HepG2 (cell line): ENCODE measurements around the gene EMC9. TPM values are rescaled to one million over a fixed set of nuclear protein-coding genes. Genes with fewer than 3 reads are reported as not detected.

Experiments
- AGO2 ChIP-seq: fragments of 200-400 bp; formaldehyde crosslinking; optimal IDR thresholded peaks from 2 replicates; pipeline ENCODE3; 2017; ENCODE audit warnings: mild to moderate bottlenecking, low read depth, low read length, moderate library complexity
- FOXA1 ChIP-seq, 2 experiments: fragments of 450-650 bp in 1 of 2; sonication (generic) in 1 of 2; formaldehyde crosslinking in 1 of 2; IDR thresholded peaks; 2 replicates each; pipeline versions ENCODE4 v1.4.0 to v1.6.1; 2016 to 2020; ENCODE audit warnings: missing genetic modification reagents in 1 of 2
- HNF1B ChIP-seq: sonication (generic); formaldehyde crosslinking; IDR thresholded peaks from 2 replicates; pipeline ENCODE4 v1.5.1; 2020; ENCODE audit warnings: mild to moderate bottlenecking, moderate library complexity, missing genetic modification reagents
- MAFF ChIP-seq: IDR thresholded peaks from 2 replicates; pipeline ENCODE4 v1.6.1; 2011; ENCODE audit warnings: low read depth, low read length, improper control_type of control experiment
- MZF1 ChIP-seq: sonication (generic); formaldehyde crosslinking; IDR thresholded peaks from 2 replicates; pipeline ENCODE4 v1.8.1; 2023; ENCODE audit warnings: mild to moderate bottlenecking, missing genetic modification reagents, borderline replicate concordance
- NFE2 ChIP-seq: sonication (generic); formaldehyde crosslinking; IDR thresholded peaks from 2 replicates; pipeline ENCODE4 v1.4.0; 2020; ENCODE audit warnings: missing genetic modification reagents
- NFRKB ChIP-seq: fragments of 450-650 bp; IDR thresholded peaks from 2 replicates; pipeline ENCODE4 v1.6.1; 2017
- POLR2AphosphoS5 ChIP-seq: IDR thresholded peaks from 2 replicates; pipeline ENCODE4 v1.6.1; 2012; ENCODE audit warnings: low read depth, low read length
- SOX6 ChIP-seq, 2 experiments: fragments of 450-650 bp in 1 of 2; sonication (generic) in 1 of 2; formaldehyde crosslinking in 1 of 2; IDR thresholded peaks; 2 replicates each; pipeline versions ENCODE4 v1.4.0 to v1.6.1; 2017 to 2020; ENCODE audit warnings: antibody characterized with exemption in 1 of 2, mild to moderate bottlenecking in 1 of 2, missing genetic modification reagents in 1 of 2
- SRY ChIP-seq: sonication (generic); formaldehyde crosslinking; IDR thresholded peaks from 2 replicates; pipeline ENCODE4 v1.8.0; 2022; ENCODE audit warnings: mild to moderate bottlenecking, missing genetic modification reagents
- ZBTB46 ChIP-seq: sonication (generic); formaldehyde crosslinking; IDR thresholded peaks from 2 replicates; pipeline ENCODE4 v1.4.0; 2020; ENCODE audit warnings: mild to moderate bottlenecking, missing genetic modification reagents, borderline replicate concordance
- ZNF281 ChIP-seq: sonication (generic); formaldehyde crosslinking; IDR thresholded peaks from 2 replicates; pipeline ENCODE4 v1.4.0; 2020; ENCODE audit warnings: missing genetic modification reagents, borderline replicate concordance
- ZNF296 ChIP-seq: sonication (generic); formaldehyde crosslinking; conservative IDR thresholded peaks from 2 replicates; pipeline ENCODE4 v1.5.0; 2020; ENCODE audit warnings: mild to moderate bottlenecking, missing genetic modification reagents
- ZNF3 ChIP-seq: IDR thresholded peaks from 2 replicates; pipeline ENCODE4 v1.7.0; 2017; ENCODE audit warnings: inconsistent platforms
- ZNF317 ChIP-seq: sonication (generic); formaldehyde crosslinking; IDR thresholded peaks from 2 replicates; pipeline ENCODE4 v1.5.0; 2020; ENCODE audit warnings: mild to moderate bottlenecking, missing genetic modification reagents
- ZNF510 ChIP-seq: sonication (generic); formaldehyde crosslinking; IDR thresholded peaks from 2 replicates; pipeline ENCODE4 v1.4.0; 2020; ENCODE audit warnings: low read depth, mild to moderate bottlenecking, missing genetic modification reagents
- ZNF557 ChIP-seq: sonication (generic); formaldehyde crosslinking; IDR thresholded peaks from 2 replicates; pipeline ENCODE4 v1.4.0; 2020; ENCODE audit warnings: missing genetic modification reagents
- ZNF605 ChIP-seq: sonication (generic); formaldehyde crosslinking; IDR thresholded peaks from 2 replicates; pipeline ENCODE4 v1.8.0; 2022; ENCODE audit warnings: mild to moderate bottlenecking, missing genetic modification reagents
- ZNF710 ChIP-seq: sonication (generic); formaldehyde crosslinking; IDR thresholded peaks from 2 replicates; pipeline ENCODE4 v1.5.0; 2020; ENCODE audit warnings: mild to moderate bottlenecking, missing genetic modification reagents, borderline replicate concordance
- ZNF747 ChIP-seq: sonication (generic); formaldehyde crosslinking; IDR thresholded peaks from 2 replicates; pipeline ENCODE4 v1.8.1; 2023; ENCODE audit warnings: missing genetic modification reagents, mild to moderate bottlenecking, borderline replicate concordance
- ZNF780A ChIP-seq: sonication (generic); formaldehyde crosslinking; IDR thresholded peaks from 2 replicates; pipeline ENCODE4 v1.8.0; 2022; ENCODE audit warnings: mild to moderate bottlenecking, missing genetic modification reagents, moderate library complexity
- ZNF841 ChIP-seq: sonication (generic); formaldehyde crosslinking; IDR thresholded peaks from 2 replicates; pipeline ENCODE4 v1.8.1; 2023; ENCODE audit warnings: missing genetic modification reagents, borderline replicate concordance
- polyA plus RNA-seq, 8 experiments: library from polyadenylated mRNA; depleted of rRNA in 3 of 8; stranded (reverse) in 7 of 8; unstranded in 1 of 8; fragments of >200 nt; fragmentation: Illumina TruSeq in 4 of 8; extraction: Trizol in 4 of 8; gene quantifications; 2 replicates each; pipeline versions ENCODE4 v1.2.1 to v1.2.3, GENCODE V29; 2011 to 2016; ENCODE audit warnings: low read depth in 4 of 8, missing spikeins in 1 of 8, mixed read lengths in 1 of 8; ENCODE audit not compliant: insufficient read depth in 1 of 8
- total RNA-seq, 5 experiments: library from RNA; depleted of rRNA; stranded (reverse); fragments of >200 nt; fragmentation: Illumina TruSeq; extraction: Trizol; gene quantifications; 2 replicates each; pipeline ENCODE4 v1.2.3, GENCODE V29; 2016; ENCODE audit warnings: low read depth in 1 of 5

Gene EMC9
- total and polyA plus RNA-seq, 2 of the 13 experiments (the other 11 are each of a cell fraction or from before 2014, with no cell fraction given): 60.5 to 78.7 TPM

GRCh38 chr14:24156840-24157239 lies 15.4 kb upstream of the EMC9 start (continued):
- TF ChIP-seq ZNF710 (CRISPR knock-in tag) (no peak), ZNF281 (CRISPR knock-in tag) (no peak), ZNF296 (CRISPR knock-in tag) (no peak), NFRKB (0 out of 2 replicates have a peak, but pooled peaks have one; percentile 29), FOXA1 (IDR thresholded peaks at IDR 0.05) (0 out of 2 replicates have a peak, but pooled peaks have one; percentile 33), FOXA1 (CRISPR knock-in tag; IDR thresholded peaks at IDR 0.05) (no peak), HNF1B (CRISPR knock-in tag) (no peak), ZNF557 (CRISPR knock-in tag) (no peak), MZF1 (0 out of 2 replicates have a peak, but pooled peaks have one; percentile 33), SRY (CRISPR knock-in tag) (no peak), ZNF3 (CRISPR knock-in tag) (no peak), ZNF510 (CRISPR knock-in tag) (no peak), SOX6 (IDR thresholded peaks at IDR 0.05) (peak; percentile 76; the same call in 1 of the 2 replicates), SOX6 (CRISPR knock-in tag; IDR thresholded peaks at IDR 0.05) (no peak), ZNF780A (CRISPR knock-in tag) (no peak), ZNF841 (CRISPR knock-in tag) (no peak), MAFF (no peak), AGO2 (no peak), ZNF747 (CRISPR knock-in tag) (no peak), ZNF317 (CRISPR knock-in tag) (no peak), NFE2 (CRISPR knock-in tag) (no peak), ZNF605 (0 out of 2 replicates have a peak, but pooled peaks have one; percentile 21), ZBTB46 (CRISPR knock-in tag) (no peak), POLR2AphosphoS5 (0 out of 2 replicates have a peak, but pooled peaks have one; percentile 27)
